HG03108 (cell line): ENCODE measurements around the gene GIN1.
"Not testable (repeated sequence)": the region's sequence is repeated elsewhere in the genome, so short reads cannot be mapped to it uniquely, and the experiment has no call there.

Source experiments
- ATAC-seq: cut with Tn5 transposase; IDR thresholded peaks from one replicate; pipeline ENCODE4 v1.9.1; 2021; ENCODE audit warnings: moderate library complexity; ENCODE audit not compliant: unreplicated experiment

Gene GIN1

GRCh38 chr5:103119765-103120606 lies at the start of gene GIN1, which contains the start of gene PPIP5K2:
TSS of gene GIN1 (minus strand) at chr5:103120138. CDS start at chr5:103108707, 11,431 bp downstream.
TSS of gene PPIP5K2 (plus strand) at chr5:103120301. CDS start at chr5:103129590, 9,289 bp downstream.
- ATAC-seq: peak; percentile 91

GRCh38 chr5:103166706-103167105 lies 46.8 kb upstream of the GIN1 start:
- no peak for ATAC-seq

- no peak for ATAC-seq
Observed at GRCh38 chr5:103151156-103151555, 31.2 kb upstream of the GIN1 start.

GRCh38 chr5:103148213-103148612 lies 28.3 kb upstream of the GIN1 start:
- ATAC-seq: no peak

GRCh38 chr5:103145196-103145595 lies 25.3 kb upstream of the GIN1 start:
- no peak for ATAC-seq

- ATAC-seq: not testable (repeated sequence)
Observed at GRCh38 chr5:103142132-103142531, 22.2 kb upstream of the GIN1 start.

- ATAC-seq: peak; percentile 96
Observed at GRCh38 chr5:103139264-103139865, 19.4 kb upstream of the GIN1 start.

GRCh38 chr5:103138202-103138690 lies 18.3 kb upstream of the GIN1 start:
- no peak for ATAC-seq

GRCh38 chr5:103135461-103135860 lies 15.5 kb upstream of the GIN1 start:
- ATAC-seq: no peak

GRCh38 chr5:103133231-103133630 lies 13.3 kb upstream of the GIN1 start:
- ATAC-seq: no peak

- no peak for ATAC-seq
Observed at GRCh38 chr5:103132684-103133083, 12.7 kb upstream of the GIN1 start.

- ATAC-seq: no peak
Observed at GRCh38 chr5:103128202-103128601, 8.3 kb upstream of the GIN1 start.

- ATAC-seq: no peak
Observed at GRCh38 chr5:103127292-103127817, 7.4 kb upstream of the GIN1 start.

- ATAC-seq: no peak
Observed at GRCh38 chr5:103126557-103126956, 6.6 kb upstream of the GIN1 start.

GRCh38 chr5:103122242-103122641 lies 2.3 kb upstream of the GIN1 start:
- ATAC-seq: no peak

GRCh38 chr5:103120607-103121200 lies 766 bp upstream of the GIN1 start:
- ATAC-seq: no peak

GRCh38 chr5:103119070-103119764 lies 721 bp downstream of the GIN1 start:
- ATAC-seq: no peak

GRCh38 chr5:103117471-103117991 lies 2.4 kb downstream of the GIN1 start:
- ATAC-seq: no peak

GRCh38 chr5:103114440-103114839 lies 5.5 kb downstream of the GIN1 start:
- no peak for ATAC-seq

- no peak for ATAC-seq
Observed at GRCh38 chr5:103112910-103113309, 7.0 kb downstream of the GIN1 start.

- no peak for ATAC-seq
Observed at GRCh38 chr5:103111468-103111867, 8.5 kb downstream of the GIN1 start.
